Osteocyte (in vitro differentiated cells): ENCODE data around the gene CYSRT1. TPM values are rescaled to one million over a fixed set of nuclear protein-coding genes. Genes with fewer than 3 reads are reported as not detected.

Source experiments
- DNase-seq: peaks from one replicate; pipeline ENCODE4 v3.0.0; 2021; ENCODE audit warnings: mixed read lengths; ENCODE audit not compliant: unreplicated experiment; ENCODE audit errors: extremely low spot score
- H3K27ac Mint-ChIP-seq: one replicate; pipeline ENCODE4 v1.8.0; 2021; ENCODE audit warnings: mild to moderate bottlenecking, mixed read lengths; ENCODE audit not compliant: unreplicated experiment
- H3K27me3 Mint-ChIP-seq: one replicate; pipeline ENCODE4 v1.8.0; 2021; ENCODE audit warnings: mixed read lengths; ENCODE audit not compliant: unreplicated experiment
- H3K36me3 Mint-ChIP-seq: one replicate; pipeline ENCODE4 v1.8.0; 2021; ENCODE audit warnings: mixed read lengths; ENCODE audit not compliant: unreplicated experiment
- H3K4me1 Mint-ChIP-seq: one replicate; pipeline ENCODE4 v1.8.0; 2021; ENCODE audit warnings: mixed read lengths; ENCODE audit not compliant: unreplicated experiment
- H3K4me3 Mint-ChIP-seq: one replicate; pipeline ENCODE4 v1.8.0; 2021; ENCODE audit warnings: mild to moderate bottlenecking, moderate library complexity, mixed read lengths; ENCODE audit not compliant: unreplicated experiment
- H3K9me3 Mint-ChIP-seq: one replicate; pipeline ENCODE4 v1.8.0; 2021; ENCODE audit warnings: mixed read lengths; ENCODE audit not compliant: unreplicated experiment
- long read RNA-seq: library from polyadenylated mRNA; unstranded; transcript quantifications from one replicate; pipeline ENCODE4 v2.0.0, GENCODE V29; 2021
- total RNA-seq: library from RNA; stranded (reverse); gene quantifications from 2 replicates; pipeline ENCODE4 v1.2.1, GENCODE V29; 2021
- TF ChIP-seq, protein P1 (sequence below): fragments of 200-600 bp; sonication (generic); IDR thresholded peaks from 2 replicates; pipeline ENCODE4 v1.5.0; 2021; ENCODE audit warnings: antibody characterized with exemption, mild to moderate bottlenecking, moderate library complexity

The CYSRT1 gene, protein sequence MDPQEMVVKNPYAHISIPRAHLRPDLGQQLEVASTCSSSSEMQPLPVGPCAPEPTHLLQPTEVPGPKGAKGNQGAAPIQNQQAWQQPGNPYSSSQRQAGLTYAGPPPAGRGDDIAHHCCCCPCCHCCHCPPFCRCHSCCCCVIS
- total RNA-seq = 1.5 and 1.7 TPM in 2 replicates
- long read RNA-seq = 0 reads

DNA sequence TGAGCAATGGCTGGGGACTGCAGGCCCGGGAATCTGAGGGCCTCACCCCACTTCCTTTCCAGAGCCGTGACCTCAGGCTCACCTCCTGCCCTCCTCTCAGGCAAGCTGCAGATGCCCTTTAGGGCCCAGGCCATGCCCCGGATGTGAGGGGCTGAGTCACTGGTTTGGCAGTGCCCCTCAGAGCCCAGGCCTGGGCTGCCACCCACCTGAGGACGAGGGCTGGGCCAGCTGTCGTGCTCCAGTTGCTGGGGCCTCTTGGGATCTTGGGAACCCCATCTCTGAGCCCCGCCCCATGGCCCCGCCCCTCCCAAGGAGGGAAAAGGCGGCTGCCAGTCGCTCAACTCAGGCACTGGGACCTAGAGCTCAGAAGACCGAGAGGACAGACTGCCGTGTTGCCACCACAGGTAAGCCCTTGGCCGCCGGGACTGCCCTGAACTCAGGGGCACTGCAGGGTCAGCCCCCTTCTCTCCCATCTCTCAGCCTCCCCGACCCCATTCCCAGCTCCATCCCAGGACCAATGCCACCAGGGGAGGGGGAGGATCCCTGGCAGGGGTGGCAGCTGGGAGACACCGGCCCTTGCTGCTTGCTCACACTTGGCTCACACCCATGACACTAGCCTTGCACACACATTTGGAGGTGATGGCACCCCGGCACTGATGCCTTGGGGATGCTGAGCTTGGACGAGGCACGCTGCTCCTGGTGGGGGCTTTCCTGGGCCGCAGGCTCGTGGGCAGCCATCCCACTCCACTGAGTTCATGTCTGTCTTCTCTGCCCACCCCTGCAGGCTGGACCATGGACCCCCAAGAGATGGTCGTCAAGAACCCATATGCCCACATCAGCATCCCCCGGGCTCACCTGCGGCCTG lies at the start of gene CYSRT1:
Gene CYSRT1 (plus strand): TSS at position 345 of the 865 bp plus-strand sequence. CDS start 448 bp downstream, at position 793.
- TF ChIP-seq, protein P1, sequence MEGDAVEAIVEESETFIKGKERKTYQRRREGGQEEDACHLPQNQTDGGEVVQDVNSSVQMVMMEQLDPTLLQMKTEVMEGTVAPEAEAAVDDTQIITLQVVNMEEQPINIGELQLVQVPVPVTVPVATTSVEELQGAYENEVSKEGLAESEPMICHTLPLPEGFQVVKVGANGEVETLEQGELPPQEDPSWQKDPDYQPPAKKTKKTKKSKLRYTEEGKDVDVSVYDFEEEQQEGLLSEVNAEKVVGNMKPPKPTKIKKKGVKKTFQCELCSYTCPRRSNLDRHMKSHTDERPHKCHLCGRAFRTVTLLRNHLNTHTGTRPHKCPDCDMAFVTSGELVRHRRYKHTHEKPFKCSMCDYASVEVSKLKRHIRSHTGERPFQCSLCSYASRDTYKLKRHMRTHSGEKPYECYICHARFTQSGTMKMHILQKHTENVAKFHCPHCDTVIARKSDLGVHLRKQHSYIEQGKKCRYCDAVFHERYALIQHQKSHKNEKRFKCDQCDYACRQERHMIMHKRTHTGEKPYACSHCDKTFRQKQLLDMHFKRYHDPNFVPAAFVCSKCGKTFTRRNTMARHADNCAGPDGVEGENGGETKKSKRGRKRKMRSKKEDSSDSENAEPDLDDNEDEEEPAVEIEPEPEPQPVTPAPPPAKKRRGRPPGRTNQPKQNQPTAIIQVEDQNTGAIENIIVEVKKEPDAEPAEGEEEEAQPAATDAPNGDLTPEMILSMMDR = no peak
- Mint-ChIP-seq H3K36me3 (no peaks in the 10 kb centered on the region), H3K9me3 (no peaks in the 10 kb centered on the region), H3K4me1 (peaks cover 10% of the 10 kb centered on the region), H3K27ac (peak within 1 kb of the TSS; percentile 47), H3K4me3 (peak within 1 kb of the TSS; percentile 67), H3K27me3 (no peaks in the 10 kb centered on the region)
- DNase-seq = no peak

DNA sequence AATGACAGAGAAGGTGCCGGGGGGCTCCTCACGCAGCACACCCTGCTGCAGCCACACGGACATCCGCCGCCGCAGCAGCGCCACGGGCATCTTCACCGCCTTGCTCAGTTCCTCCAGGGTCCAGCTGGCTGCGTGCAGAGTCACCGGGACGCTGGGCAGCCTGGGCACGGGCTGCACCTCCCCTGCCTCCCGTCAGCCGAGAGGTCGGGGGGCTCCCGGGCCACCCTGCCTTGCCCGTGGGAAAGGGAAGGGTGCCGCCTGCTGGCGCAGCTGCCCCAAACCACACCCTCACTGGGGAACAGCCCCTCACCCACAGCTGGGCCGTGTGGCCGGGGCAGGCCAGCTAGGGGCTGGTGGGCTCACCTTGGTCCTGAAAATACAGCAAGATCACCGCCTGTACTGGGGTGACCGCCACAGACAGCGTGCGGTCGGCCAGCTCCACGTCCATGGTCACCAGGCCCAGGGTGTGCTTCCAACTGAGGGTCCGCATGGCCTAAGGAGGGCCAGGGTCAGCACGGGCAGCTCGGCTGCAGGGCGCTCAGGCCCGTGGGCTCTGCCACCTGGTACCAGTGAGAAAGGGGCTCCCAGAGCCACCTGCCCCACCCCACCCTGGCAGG lies 49.5 kb upstream of the CYSRT1 start:
- peaks cover 2% of the 10 kb centered on the region for H3K27me3 Mint-ChIP-seq
- no peak overlapping the region for H3K27ac Mint-ChIP-seq
- TF ChIP-seq, protein P1 = no peak
- DNase-seq = no peak
- H3K36me3 Mint-ChIP-seq = peaks cover 7% of the 10 kb centered on the region
- H3K9me3 Mint-ChIP-seq = no peaks in the 10 kb centered on the region
- H3K4me3 Mint-ChIP-seq = no peak overlapping the region
- peaks cover 2% of the 10 kb centered on the region for H3K4me1 Mint-ChIP-seq

DNA sequence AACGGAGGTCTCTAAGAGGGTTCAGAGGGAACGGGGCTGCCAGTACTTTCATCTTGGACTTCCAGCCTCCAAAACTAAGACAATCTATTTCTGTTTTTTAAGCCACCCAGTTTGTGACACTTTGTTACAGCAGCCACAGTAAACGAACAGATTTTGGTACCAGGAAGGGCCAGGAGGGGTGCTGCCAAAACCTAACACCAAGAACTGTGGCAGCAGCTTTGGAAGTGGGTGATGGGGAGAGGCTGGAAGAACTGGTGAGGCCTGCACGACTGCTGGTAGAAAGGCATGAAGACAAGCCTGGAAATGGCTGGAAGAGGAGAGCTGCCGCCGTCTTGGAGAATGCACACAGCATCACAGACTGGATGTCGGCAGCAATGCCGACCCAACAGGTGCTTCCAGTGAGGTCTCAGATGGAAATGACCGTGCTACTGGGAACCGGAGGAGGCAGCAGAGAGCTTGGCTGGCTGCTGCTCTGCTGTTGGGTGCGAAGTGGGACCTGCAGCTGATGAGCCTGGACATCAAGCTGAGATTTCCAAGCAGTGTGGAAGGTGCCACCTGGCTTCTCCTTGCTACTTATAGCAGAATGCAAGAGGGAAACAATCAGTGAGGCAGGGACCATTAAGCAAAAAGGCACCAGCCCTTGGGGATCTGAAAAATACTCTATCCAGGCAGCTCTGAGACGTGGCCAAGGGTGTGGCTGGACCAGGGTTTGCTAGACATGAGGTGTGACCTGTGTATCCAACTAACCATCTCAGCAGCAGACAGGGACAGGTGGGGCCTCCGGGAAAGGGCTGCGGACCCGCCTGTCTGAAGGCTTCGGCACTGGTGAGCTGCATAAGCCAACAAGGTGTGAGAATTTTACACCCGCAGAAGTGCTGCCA lies 48.4 kb upstream of the CYSRT1 start:
- no peaks in the 10 kb centered on the region for H3K9me3 Mint-ChIP-seq
- peaks cover 2% of the 10 kb centered on the region for H3K4me1 Mint-ChIP-seq
- no peaks in the 10 kb centered on the region for H3K27me3 Mint-ChIP-seq
- H3K27ac Mint-ChIP-seq = no peak overlapping the region
- peaks cover 7% of the 10 kb centered on the region for H3K36me3 Mint-ChIP-seq
- DNase-seq = no peak
- no peak overlapping the region for H3K4me3 Mint-ChIP-seq
- TF ChIP-seq, protein P1 = peak; percentile 48

DNA sequence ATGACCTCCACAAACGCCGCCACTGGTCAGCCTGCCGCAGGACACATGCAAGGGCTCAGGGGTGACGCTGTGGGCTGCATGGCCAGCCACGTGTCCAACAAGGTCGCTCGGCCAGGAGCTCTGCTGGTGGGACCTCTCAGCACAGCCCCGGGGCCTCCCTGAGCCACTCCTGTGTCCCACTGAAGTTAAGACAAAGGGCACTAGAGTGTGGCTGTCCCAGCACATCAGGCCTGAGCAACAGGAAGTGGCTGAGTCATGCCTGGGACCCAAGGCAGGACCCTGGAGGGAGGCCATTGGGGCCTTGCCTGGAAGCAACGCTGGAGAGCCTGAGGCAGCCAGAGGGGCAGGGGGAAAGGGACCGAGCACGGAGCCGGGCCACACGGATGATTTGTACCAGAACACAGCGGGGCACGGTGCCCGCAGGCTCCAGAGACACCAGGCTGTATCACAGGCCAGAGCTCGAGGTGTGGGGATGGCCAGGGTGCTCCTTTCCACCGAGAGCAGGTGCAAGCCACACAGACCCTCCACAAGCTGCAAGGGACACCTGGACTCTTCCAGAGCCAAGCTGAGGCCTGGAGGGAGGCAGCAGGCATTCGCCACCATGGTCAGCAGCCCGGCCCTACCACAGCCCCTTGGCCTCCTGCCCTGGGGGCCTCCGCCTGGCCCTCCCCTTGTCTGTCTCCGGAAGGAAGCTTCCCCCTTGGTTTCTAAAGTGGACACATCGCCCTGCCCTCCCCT lies 46.6 kb upstream of the CYSRT1 start:
- no peaks in the 10 kb centered on the region for H3K9me3 Mint-ChIP-seq
- H3K27me3 Mint-ChIP-seq = no peaks in the 10 kb centered on the region
- H3K4me3 Mint-ChIP-seq = no peak overlapping the region
- DNase-seq = no peak
- peaks cover 2% of the 10 kb centered on the region for H3K4me1 Mint-ChIP-seq
- no peak overlapping the region for H3K27ac Mint-ChIP-seq
- TF ChIP-seq, protein P1 = no peak
- peaks cover 11% of the 10 kb centered on the region for H3K36me3 Mint-ChIP-seq
